Regular cardiac myocyte (primary cell): Measurements from ENCODE around the gene GMFB. TPM values are rescaled to one million over a fixed set of nuclear protein-coding genes. Genes with fewer than 3 reads are reported as not detected.

Experiments
- total RNA-seq: library from RNA; depleted of rRNA; stranded (reverse); fragments of >200 nt; gene quantifications from 2 replicates; pipeline ENCODE4 v1.2.3, GENCODE V29; 2014

Gene GMFB
- 132 and 144 TPM in 2 replicates for total RNA-seq

DNA sequence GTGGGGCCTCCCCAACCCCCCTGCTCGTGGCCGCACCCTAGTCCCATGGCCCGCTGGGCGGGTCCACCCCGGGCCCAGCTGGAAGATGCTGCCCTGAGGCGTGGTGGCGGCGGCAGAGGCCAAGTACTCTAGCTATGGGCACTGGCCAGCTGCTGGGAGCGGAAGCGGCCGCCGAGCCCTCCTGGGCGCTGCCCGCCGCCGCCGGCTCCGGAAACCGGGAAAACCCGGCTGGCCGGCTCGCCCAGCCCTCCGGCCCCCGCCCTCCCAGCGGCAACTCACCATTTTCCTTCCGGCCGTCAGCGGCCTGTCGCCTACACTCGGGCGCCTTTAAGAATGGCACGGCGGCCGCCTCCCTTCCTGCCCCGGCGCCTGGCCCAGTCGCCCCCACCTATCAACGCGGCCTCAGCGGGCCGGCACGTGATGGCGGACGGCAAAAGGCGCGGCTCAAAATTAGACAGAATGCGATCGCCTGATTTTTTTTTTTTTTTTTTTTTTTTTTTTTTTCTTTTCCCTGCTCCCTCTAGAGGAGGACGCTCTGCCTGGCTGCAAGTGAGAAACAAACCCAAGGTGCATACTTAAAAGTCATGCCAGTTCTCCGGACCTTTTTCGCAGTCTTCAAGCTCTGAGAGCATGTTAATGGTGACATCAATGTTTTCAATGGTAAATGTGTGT is at the start of gene GMFB:
Gene GMFB, minus strand, starts transcription at position 335 of the 672 bp plus-strand sequence. Its CDS starts 53 bp downstream, at position 282.

DNA sequence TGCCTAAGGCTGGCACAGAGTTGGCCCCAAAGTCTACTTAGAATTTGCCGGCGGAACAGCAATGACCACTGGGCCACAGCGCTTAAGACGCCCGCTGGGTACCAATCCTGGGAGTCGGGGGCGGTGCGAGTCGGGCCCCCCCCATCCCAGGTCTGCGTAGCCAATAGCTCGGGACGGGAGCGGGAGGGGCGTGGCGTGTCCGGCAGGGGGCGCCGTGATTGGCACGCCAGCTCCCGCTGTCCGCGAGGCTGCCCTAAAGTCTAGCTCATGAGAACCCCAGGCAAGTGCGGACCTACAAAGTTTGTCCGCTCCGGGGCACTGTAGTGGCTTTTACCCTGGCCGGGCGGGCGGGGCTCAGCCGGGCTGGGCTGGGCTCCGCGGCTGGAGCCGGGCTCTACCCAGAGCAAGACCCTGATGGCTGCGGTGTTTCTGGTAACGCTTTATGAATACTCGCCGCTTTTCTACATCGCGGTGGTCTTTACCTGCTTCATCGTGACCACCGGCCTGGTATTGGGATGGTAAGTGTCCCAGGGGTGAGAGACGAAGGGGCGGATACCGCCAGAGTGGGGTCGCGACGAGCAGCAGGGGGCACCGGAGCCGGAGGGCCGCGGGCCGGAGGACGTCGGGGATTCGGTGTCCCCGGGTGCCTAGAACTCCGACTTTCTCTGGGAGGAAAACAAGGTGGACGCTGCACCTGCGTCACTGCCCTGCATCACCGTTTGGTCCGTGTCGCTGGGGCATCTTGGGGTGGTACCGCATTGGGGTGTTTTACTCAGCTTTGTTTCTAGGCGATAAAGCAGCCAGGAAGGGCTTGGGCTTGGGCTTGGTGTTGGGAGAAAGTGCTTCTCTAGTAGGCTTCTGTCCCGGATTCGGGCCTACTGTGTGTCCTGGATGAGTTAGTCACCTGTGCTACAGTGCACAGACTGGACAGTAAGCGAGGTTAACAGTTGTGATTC is 21.0 kb upstream of the GMFB start, which contains the start of gene CGRRF1:
Gene CGRRF1, plus strand, starts transcription at position 361 of the 956 bp plus-strand sequence. Its CDS starts 54 bp downstream, at position 415.

DNA sequence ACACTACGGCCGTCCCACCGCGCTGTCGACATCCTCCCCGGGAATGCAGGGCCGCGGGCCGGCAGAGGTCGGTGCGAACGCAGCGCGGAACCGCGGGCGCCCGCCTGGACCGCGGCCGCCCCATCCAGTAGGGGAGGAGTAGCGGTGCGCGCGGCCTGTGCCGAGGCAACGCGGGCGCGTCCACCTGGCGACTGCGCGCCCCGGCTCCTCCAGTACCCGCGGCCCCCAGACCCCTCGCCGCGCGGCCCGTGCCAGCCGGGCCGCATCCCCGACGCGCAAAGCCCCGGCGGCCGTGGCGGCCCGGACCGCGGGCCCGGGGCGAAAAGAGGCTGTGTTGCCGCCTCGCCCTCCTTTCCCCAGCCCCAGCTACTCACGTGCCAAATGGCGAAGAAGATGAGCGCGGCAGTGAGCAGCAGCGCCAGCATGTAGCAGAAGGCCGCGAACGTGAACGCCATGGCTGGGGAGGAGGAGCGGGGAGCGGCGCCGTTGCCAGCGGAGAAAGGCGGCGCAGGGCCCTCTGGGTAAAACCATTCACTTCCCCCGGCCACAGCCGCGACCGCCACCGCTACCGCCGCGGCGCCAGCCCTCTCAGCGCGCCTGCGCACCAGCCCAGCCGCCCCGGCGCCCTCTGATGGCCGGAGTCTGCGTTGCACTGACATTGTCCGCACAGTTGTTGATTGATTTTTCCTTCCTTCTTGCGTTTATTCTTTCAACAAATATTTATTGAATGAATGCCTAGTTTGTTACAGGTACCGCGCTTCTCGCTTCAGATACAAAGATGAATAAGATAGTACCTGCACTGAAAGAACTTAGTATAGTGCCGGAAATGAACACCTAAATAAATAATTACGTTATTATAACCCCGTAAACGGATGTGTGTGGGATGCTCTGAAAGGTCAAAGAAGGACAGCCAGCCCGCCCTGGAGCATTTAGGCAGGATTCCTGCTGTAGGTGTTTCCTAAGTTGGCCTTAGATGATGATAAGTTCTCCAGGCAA is 47.6 kb downstream of the GMFB start, which contains the start of gene CNIH1:
Gene CNIH1, minus strand, starts transcription at position 502 of the 996 bp plus-strand sequence. Its CDS starts 47 bp downstream, at position 455.

Other genes starting within 250 kb of the GMFB start
- 9.9 and 82.6 TPM in 2 replicates for gene CDKN3, start 92.0 kb downstream of the GMFB start, total RNA-seq
- gene CNIH1, start 47.6 kb downstream of the GMFB start, total RNA-seq: 196 and 342 TPM in 2 replicates
- 15.0 and 25.1 TPM in 2 replicates for gene CGRRF1, start 20.9 kb upstream of the GMFB start, total RNA-seq
- 13.6 and 31.9 TPM in 2 replicates for gene SAMD4A, start 78.1 kb upstream of the GMFB start, total RNA-seq